HG03025 (cell line): ENCODE results near the gene SFT2D3.

Experiments
- ATAC-seq: cut with Tn5 transposase; IDR thresholded peaks from one replicate; pipeline ENCODE4 v1.9.1; 2021; ENCODE audit warnings: mild to moderate bottlenecking, moderate library complexity; ENCODE audit not compliant: unreplicated experiment, low FRiP score

SFT2D3 gene

GRCh38 chr2:127735537-127736399 lies 34.5 kb downstream of the SFT2D3 start:
- ATAC-seq, result no peak

DNA sequence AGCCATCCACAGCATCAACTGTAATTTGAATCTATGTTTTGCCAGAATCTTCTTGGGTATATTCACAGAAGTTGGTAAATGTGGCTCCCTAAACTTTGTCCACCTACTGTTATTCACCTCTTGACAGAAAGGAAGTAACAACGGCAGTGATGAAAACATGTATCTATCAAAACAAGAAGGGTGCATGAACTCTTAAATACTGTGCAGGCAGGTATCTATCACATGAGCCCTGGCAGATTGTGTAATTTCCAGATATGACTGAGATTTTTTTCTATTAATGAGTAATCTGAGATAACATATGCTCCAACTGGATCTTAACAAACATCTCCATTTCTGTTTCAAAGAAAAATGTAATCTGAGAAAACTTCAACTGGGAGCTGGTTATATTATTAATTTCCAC lies 36.6 kb downstream of the SFT2D3 start:
- ATAC-seq, result no peak

GRCh38 chr2:127739800-127740199 lies 38.5 kb downstream of the SFT2D3 start:
- no peak for ATAC-seq

DNA sequence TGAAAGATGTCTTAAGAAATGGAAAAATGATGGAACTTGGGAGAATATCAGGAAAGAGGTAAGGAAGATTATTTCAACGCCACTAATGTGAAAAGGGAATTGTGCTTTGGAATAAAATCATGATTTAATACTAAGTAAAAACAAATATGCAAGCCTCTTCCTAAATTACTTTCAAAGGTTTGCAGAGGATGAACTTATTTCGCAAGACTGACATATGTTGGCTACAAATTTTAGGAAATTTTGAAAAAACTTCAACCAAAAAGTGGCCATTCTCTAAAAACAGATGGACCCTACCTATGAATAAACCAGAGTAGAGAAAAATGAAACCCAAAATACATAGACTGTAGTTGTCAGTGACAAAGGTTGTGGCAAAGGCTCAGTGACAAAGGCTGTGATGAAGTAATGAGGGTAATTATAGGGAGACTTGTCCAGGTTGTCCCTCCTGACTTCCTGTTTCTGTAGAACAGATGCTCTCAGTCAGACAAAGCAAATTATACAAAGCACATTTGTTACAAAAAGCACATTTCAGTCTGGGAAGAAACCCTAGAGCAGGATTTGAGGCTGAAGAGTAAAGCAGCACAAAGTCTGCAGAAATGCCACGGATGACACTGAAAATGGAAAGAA lies 39.5 kb downstream of the SFT2D3 start:
- no peak for ATAC-seq

DNA sequence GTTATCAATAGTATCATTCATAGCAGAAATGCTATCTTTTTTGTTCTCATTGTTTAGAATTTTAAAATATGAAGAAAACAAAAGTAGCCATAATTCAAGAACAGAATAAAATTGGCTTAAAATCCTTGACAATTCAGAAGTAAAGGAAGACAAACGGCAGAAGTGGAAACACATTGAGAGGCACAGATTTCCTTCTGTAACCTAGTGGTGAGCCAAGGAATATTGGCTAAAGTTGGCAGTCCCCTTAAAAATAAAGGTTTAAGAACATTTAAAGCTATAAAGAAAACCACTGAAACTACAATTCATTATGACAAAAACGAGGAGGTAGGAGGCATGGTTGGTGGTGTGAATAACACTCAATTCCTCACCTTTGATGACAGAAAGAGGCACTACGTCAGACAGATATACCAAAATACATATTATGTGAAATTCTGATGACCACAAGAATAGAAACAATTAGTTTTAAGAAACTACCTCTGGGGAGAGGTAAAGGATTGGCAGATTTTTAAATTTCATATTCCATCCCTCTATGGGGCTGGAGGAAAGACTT lies 42.3 kb downstream of the SFT2D3 start:
- ATAC-seq, result no peak

DNA sequence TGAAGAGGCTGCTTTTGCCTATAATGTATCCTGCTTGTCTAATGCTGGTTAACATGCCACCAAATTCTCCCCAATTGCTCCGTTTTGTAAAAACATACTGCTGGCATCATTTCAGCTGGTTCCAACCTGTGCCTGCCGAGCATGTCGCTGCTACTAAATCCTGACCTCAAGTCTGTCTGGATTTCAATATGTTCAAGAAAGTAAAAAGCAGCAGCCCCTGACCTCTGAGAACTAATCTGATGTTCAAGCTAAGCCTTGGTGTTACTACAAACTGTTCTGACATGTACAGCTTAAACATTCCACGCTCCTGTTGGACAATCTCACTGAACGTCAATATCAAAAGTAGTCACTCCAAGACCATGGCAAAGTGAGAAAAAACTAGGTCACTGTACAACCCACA lies 46.3 kb downstream of the SFT2D3 start:
- ATAC-seq, result no peak

DNA sequence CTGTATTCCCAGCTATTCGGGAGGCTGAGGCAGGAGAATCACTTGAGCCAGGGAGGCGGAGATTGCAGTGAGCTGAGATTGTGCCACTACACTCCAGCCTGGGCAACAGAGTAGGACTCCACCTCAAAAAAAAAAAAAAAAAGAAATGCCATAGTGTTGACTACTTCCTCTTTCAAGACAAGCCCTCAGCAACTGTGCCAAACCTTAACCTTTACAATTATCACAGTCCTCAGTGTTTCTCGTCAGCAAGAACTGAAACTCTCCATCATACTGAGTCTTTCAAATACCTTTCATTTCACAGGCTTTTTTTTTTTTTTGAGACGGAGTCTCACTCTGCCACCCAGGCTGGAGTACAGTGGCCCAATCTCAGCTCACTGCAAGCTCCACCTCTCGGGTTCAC lies 48.2 kb downstream of the SFT2D3 start:
- peak; percentile 98 for ATAC-seq

DNA sequence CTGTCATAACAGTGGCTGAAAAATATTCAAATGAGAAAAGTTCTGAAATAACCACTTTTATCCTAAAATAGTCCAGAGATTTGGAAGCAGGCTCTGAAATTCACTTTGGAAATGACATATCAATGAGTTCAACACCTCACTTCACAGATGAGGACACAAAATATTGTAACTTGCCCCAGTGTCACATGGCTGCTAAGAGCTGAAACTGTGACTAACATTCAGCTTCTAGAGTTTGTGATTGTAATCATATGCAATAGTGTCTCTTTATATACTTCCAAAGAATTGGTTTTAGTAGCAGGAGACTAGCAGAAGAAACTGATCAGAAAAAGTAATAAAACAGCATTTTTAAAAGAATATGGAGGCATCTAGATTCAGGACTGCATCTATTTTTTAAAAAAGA lies 52.1 kb downstream of the SFT2D3 start:
- ATAC-seq, result no peak

- no peak for ATAC-seq
These were observed 52.9 kb downstream of the SFT2D3 start for GRCh38 chr2:127754186-127754585.
